ENCODE data around the gene PTP4A2. TPM values are rescaled to one million over a fixed set of nuclear protein-coding genes. Genes with fewer than 3 reads are reported as not detected.

PTP4A2 gene
- total RNA-seq, 2 donors from 2014 or later = 133 to 196 TPM

- no peaks in the 10 kb centered on the region for H3K27me3 ChIP-seq (replicated peaks; ENCODE audit: insufficient read depth)
- no peaks in the 10 kb centered on the region for H3K36me3 ChIP-seq
- H3K4me1 ChIP-seq (replicated peaks) = peaks cover 6% of the 10 kb centered on the region
- WGBS = 10% methylated on average over 8 of the region's 8 CpGs
- H3K9me3 ChIP-seq = no peaks in the 10 kb centered on the region
- H3K27ac ChIP-seq = peak overlapping the region; percentile 91
- intact Hi-C loops (cut with DNase I) = no loop called here
- no peak for DNase-seq (ENCODE audit: low spot score)
- peak; percentile 38 for TF ChIP-seq POLR2AphosphoS5 (IDR thresholded peaks at IDR 0.05)
- no peak for TF ChIP-seq POLR2A (IDR thresholded peaks at IDR 0.05)
- peak overlapping the region in 1 of 2 donors; percentile 3 for H3K4me3 ChIP-seq
Measured at GRCh38 chr1:31934706-31935629, 3.2 kb downstream of the PTP4A2 start.

- 55% methylated on average over 6 of the region's 6 CpGs for WGBS
- intact Hi-C loops (cut with DNase I) = no loop called here
Measured at GRCh38 chr1:31932491-31933316, 5.5 kb downstream of the PTP4A2 start.

GRCh38 chr1:31931593-31932225 lies 6.5 kb downstream of the PTP4A2 start:
- no peak for DNase-seq (ENCODE audit: low spot score)
- Histone ChIP-seq H3K4me1 (replicated peaks) (peaks cover 6% of the 10 kb centered on the region), H3K9me3 (no peaks in the 10 kb centered on the region), H3K36me3 (no peaks in the 10 kb centered on the region), H3K27me3 (replicated peaks; ENCODE audit: insufficient read depth) (no peaks in the 10 kb centered on the region), H3K4me3 (no peak overlapping the region), H3K27ac (peak overlapping the region in 1 of 2 donors; percentile 49)
- 29% methylated on average over 2 of the region's 2 CpGs for WGBS
- intact Hi-C loops (cut with DNase I) = no loop called here
- TF ChIP-seq CTCF (IDR thresholded peaks at IDR 0.05) = peak in 1 of 4 experiments; percentile 7
- TF ChIP-seq POLR2A (IDR thresholded peaks at IDR 0.05) = no peak

More at GRCh38 chr1:31932491-31933316, 5.5 kb downstream of the PTP4A2 start:
- Histone ChIP-seq H3K4me1 (replicated peaks) (peaks cover 6% of the 10 kb centered on the region), H3K36me3 (no peaks in the 10 kb centered on the region), H3K27ac (peak overlapping the region; percentile 39 to 49), H3K4me3 (no peak overlapping the region), H3K27me3 (replicated peaks; ENCODE audit: insufficient read depth) (no peaks in the 10 kb centered on the region), H3K9me3 (no peaks in the 10 kb centered on the region)
- peak; percentile 60 for TF ChIP-seq POLR2AphosphoS5 (IDR thresholded peaks at IDR 0.05)
- no peak for TF ChIP-seq POLR2A (IDR thresholded peaks at IDR 0.05)
- TF ChIP-seq CTCF (IDR thresholded peaks at IDR 0.05) = no peak
- no peak for DNase-seq (ENCODE audit: low spot score)

- Histone ChIP-seq H3K4me1 (replicated peaks) (peaks cover 6% of the 10 kb centered on the region), H3K36me3 (no peaks in the 10 kb centered on the region), H3K27me3 (replicated peaks; ENCODE audit: insufficient read depth) (no peaks in the 10 kb centered on the region), H3K9me3 (no peaks in the 10 kb centered on the region), H3K4me3 (no peak overlapping the region), H3K27ac (no peak overlapping the region)
- intact Hi-C loops (cut with DNase I) = no loop called here
- TF ChIP-seq CTCF (IDR thresholded peaks at IDR 0.05) (no peak), POLR2A (IDR thresholded peaks at IDR 0.05) (no peak), POLR2AphosphoS5 (IDR thresholded peaks at IDR 0.05) (no peak)
- WGBS = 58% methylated on average over 7 of the region's 7 CpGs
- DNase-seq (ENCODE audit: low spot score) = no peak
Measured at GRCh38 chr1:31930836-31931592, 7.2 kb downstream of the PTP4A2 start.
